ENCODE data around the gene RPS2. TPM values are rescaled to one million over a fixed set of nuclear protein-coding genes. Genes with fewer than 3 reads are reported as not detected.

The RPS2 gene
- total RNA-seq, 2 experiments from 2014 or later = 5,572 to 5,598 TPM

GRCh38 chr16:1946495-1947368 lies 17.9 kb downstream of the RPS2 start:
- ChIA-PET CTCF (interaction anchor here (1.2 to 1.6 kb wide), 2 partner anchors 18 to 57 kb away, joined by 3 read pairs; partner anchors contain the start of gene RPS2), POLR2A (interaction anchor here (0.9 to 9.2 kb wide), 2 partner anchors 16 to 44 kb away, joined by 3 to 113 read pairs; partner anchors contain the start of genes NDUFB10, RNF151 and RPS2)
- Mint-ChIP-seq H3K27ac (no peak overlapping the region), H3K4me1 (ENCODE audit: low read depth) (peaks cover 21% of the 10 kb centered on the region), H3K36me3 (ENCODE audit: low read depth) (no peaks in the 10 kb centered on the region), H3K4me3 (no peak overlapping the region), H3K27me3 (no peaks in the 10 kb centered on the region), H3K9me3 (no peaks in the 10 kb centered on the region)
- no peak for TF ChIP-seq CTCF (IDR thresholded peaks at IDR 0.05)
- DNase-seq = no peak
- no peak for ATAC-seq
- intact Hi-C loops (cut with micrococcal nuclease) = no loop called here

GRCh38 chr16:1945559-1946391 lies 18.9 kb downstream of the RPS2 start:
- POLR2A ChIA-PET = interaction anchor here (0.9 to 9.2 kb wide), 4 partner anchors 11 to 207 kb away, joined by 3 to 113 read pairs (median 4); partner anchors contain the start of genes NDUFB10, RNF151 and RPS2
- no peaks in the 10 kb centered on the region for H3K36me3 Mint-ChIP-seq (ENCODE audit: low read depth)

GRCh38 chr16:1944612-1945199 lies 19.9 kb downstream of the RPS2 start:
- DNase-seq = no peak
- Mint-ChIP-seq H3K27me3 (no peaks in the 10 kb centered on the region), H3K27ac (no peak overlapping the region), H3K9me3 (no peaks in the 10 kb centered on the region), H3K36me3 (ENCODE audit: low read depth) (no peaks in the 10 kb centered on the region), H3K4me3 (peak overlapping the region; percentile 82), H3K4me1 (ENCODE audit: low read depth) (peaks cover 23% of the 10 kb centered on the region)
- TF ChIP-seq CTCF (IDR thresholded peaks at IDR 0.05) = no peak
- ATAC-seq = no peak
- ChIA-PET CTCF (interaction anchor here (1.5 kb wide), 1 partner anchor 16 kb away, joined by 8 read pairs; no protein-coding TSS in a partner anchor), POLR2A (interaction anchor here (1.1 to 9.2 kb wide), 3 partner anchors 10 to 208 kb away, joined by 3 to 113 read pairs (median 4); partner anchors contain the start of genes NDUFB10, RNF151 and RPS2)
- intact Hi-C loops (cut with micrococcal nuclease) = no loop called here

More at GRCh38 chr16:1945559-1946391, 18.9 kb downstream of the RPS2 start:
- Mint-ChIP-seq H3K9me3 (no peaks in the 10 kb centered on the region), H3K4me1 (ENCODE audit: low read depth) (peaks cover 23% of the 10 kb centered on the region), H3K27me3 (no peaks in the 10 kb centered on the region), H3K27ac (no peak overlapping the region), H3K4me3 (no peak overlapping the region)
- intact Hi-C loops (cut with micrococcal nuclease) = no loop called here
- CTCF ChIA-PET = interaction anchor here (1.2 kb wide), 1 partner anchor 19 kb away, joined by 3 read pairs; the partner anchor contains the start of gene RPS2
- DNase-seq (no peak), ATAC-seq (no peak)
- TF ChIP-seq CTCF (IDR thresholded peaks at IDR 0.05) = no peak

- Mint-ChIP-seq H3K27me3 (no peaks in the 10 kb centered on the region), H3K4me1 (ENCODE audit: low read depth) (peaks cover 23% of the 10 kb centered on the region), H3K4me3 (peak within 1 kb of the TSS; percentile 82), H3K36me3 (ENCODE audit: low read depth) (peaks cover 4% of the 10 kb centered on the region), H3K9me3 (no peaks in the 10 kb centered on the region), H3K27ac (peak within 1 kb of the TSS; percentile 86)
- intact Hi-C loops (cut with micrococcal nuclease) = no loop called here
- DNase-seq (peak; percentile 100), ATAC-seq (peak; percentile 99)
- CTCF ChIA-PET = interaction anchor here (1.0 to 1.5 kb wide), 5 partner anchors 10 to 237 kb away, joined by 3 to 8 read pairs (median 4); partner anchors contain the start of gene MAPK8IP3
- TF ChIP-seq CTCF (IDR thresholded peaks at IDR 0.05) = no peak
- POLR2A ChIA-PET = interaction anchor here (0.6 to 9.2 kb wide), 5 partner anchors 20 to 1721 kb away, joined by 3 to 113 read pairs (median 3); partner anchors contain the start of genes NDUFB10, RNF151 and RPS2
Observed at GRCh38 chr16:1942810-1943726, 21.6 kb downstream of the RPS2 start, which contains the start of gene MSRB1. Gene MSRB1 (minus strand): TSS chr16:1943199. CDS start chr16:1943156, 43 bp downstream.

Measured in activated CD8-positive, alpha-beta T cell treated with anti-CD3 and anti-CD28 coated beads for 36 hours (primary cell).